Upper lobe of left lung (tissue), 6 donors: ENCODE measurements around the gene GEMIN2. TPM values are rescaled to one million over a fixed set of nuclear protein-coding genes. Genes with fewer than 3 reads are reported as not detected.

Source experiments
- ATAC-seq, 2 donors: fragments of 200-7000 bp; cut with Tn5 transposase; one replicate each; pipeline ENCODE4 v1.9.1; 2022; ENCODE audit warnings: mild to moderate bottlenecking in 2 of 2, moderate library complexity in 2 of 2; ENCODE audit not compliant: low FRiP score in 2 of 2
- DNase-seq, 2 donors: peaks; one replicate each; pipeline ENCODE4 v3.0.0-alpha.2; 2019 to 2020
- H3K27ac ChIP-seq, 4 donors: fragments of 200-600 bp; sonication (generic); one replicate each; pipeline ENCODE4 v1.5.1; 2016 to 2019
- H3K27me3 ChIP-seq, 4 donors: fragments of 200-600 bp; sonication (generic); one replicate each; pipeline ENCODE4 v1.5.1; 2017 to 2019
- H3K36me3 ChIP-seq, 4 donors: fragments of 200-600 bp; sonication (generic); one replicate each; pipeline ENCODE4 v1.5.1; 2016 to 2019
- H3K4me1 ChIP-seq, 4 donors: fragments of 200-600 bp; sonication (generic); one replicate each; pipeline ENCODE4 v1.5.1; 2018 to 2019
- H3K4me3 ChIP-seq, 4 donors: fragments of 200-600 bp; sonication (generic); one replicate each; pipeline ENCODE4 v1.5.1; 2017 to 2019; ENCODE audit warnings: mild to moderate bottlenecking in 2 of 4, moderate library complexity in 1 of 4
- H3K9me3 ChIP-seq, 4 donors: fragments of 200-600 bp; sonication (generic); one replicate each; pipeline ENCODE4 v1.5.1; 2018 to 2019
- EP300 ChIP-seq, 4 donors: sonication (generic); formaldehyde crosslinking; IDR thresholded peaks; one replicate each; pipeline ENCODE4 v1.5.1; 2017; ENCODE audit warnings: antibody characterized with exemption in 4 of 4, control low read depth in 2 of 4
- POLR2A ChIP-seq, 4 donors: fragments of 450-650 bp; IDR thresholded peaks; one replicate each; pipeline ENCODE4 v1.5.1; 2016 to 2017; ENCODE audit warnings: antibody characterized with exemption in 4 of 4, mild to moderate bottlenecking in 2 of 4
- POLR2AphosphoS5 ChIP-seq, 2 donors: sonication (generic); formaldehyde crosslinking; IDR thresholded peaks; one replicate each; pipeline ENCODE4 v1.5.1; 2017; ENCODE audit warnings: antibody characterized with exemption in 2 of 2
- WGBS, 2 donors: methylation state at CpG; one replicate each; pipeline ENCODE4 v1.1.5; 2017 to 2018; 5-methylcytosine and 5-hydroxymethylcytosine counted together
- total RNA-seq, 6 donors: library from RNA; depleted of rRNA in 4 of 6; stranded (reverse); fragments of >200 nt in 4 of 6; gene quantifications; one replicate each; pipeline versions ENCODE4 v1.1.0 to v1.2.1, GENCODE V29; 2016 to 2021
- TF ChIP-seq, protein P1 (sequence below), 6 experiments: fragments of 450-650 bp in 4 of 6; fragments of 200-600 bp in 2 of 6; sonication (generic) in 2 of 6; IDR thresholded peaks; one replicate each; pipeline ENCODE4 v1.5.1; 2016 to 2019; ENCODE audit warnings: antibody characterized with exemption in 6 of 6
- donor health status: DM: no; HTN: no; CAD: no; lungs with moderate emphysema.
- donor health status: DM: no; HTN: yes; CAD: no; lungs with severe emphysema.

Gene GEMIN2
- total RNA-seq, 6 donors from 2014 or later, result 8.1 to 26.1 (median 12.8) TPM

DNA sequence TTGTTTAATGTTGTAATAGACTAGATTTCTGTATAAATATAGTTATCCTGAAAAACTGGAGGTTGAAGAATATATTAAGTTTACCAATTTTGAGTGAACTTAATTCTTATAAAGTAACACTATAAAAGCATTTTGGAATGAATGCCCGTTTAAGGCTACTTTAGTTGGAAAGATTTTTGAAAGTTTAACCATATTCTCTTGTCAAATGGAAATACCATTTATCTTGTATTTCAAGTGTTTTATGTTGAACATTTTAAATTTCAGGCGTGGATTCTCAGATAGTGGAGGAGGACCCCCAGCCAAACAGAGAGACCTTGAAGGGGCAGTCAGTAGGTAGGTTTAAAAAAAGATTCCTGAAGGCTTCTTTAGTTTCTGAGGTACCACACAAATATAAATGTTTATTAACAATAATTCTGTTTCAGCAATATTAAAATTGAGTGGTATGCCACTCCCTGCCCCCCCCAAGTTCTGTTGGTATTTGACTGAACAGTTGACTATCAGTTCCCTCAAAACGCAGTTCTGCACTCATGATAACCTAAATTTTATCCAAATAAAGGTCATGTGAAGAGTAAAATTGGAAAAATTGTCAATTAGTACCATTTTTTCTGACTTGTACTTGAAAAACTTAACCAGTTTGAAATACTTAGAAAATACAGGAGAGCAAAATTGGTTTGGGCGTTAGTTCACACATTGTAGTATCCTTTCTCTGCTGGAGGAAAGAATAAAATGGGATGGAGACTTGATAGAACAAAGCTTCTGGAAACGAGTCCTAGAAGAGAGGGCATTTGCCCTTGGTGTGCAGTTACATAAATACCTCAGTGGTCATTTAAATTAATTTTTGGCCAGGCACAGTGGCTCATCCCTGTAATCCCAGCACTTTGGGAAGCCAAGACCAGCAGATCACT, 62.4 kb downstream of the GEMIN2 start:
- ATAC-seq (no peak), DNase-seq (no peak)
- Histone ChIP-seq H3K4me1 (peaks cover 12 to 20% (median 15%) of the 10 kb centered on the region in 4 donors), H3K27ac (peak overlapping the region; percentile 94 to 96 (median 95)), H3K36me3 (peaks cover 34 to 52% (median 48%) of the 10 kb centered on the region in 4 donors), H3K4me3 (peak overlapping the region in 3 of 4 donors; percentile 62 to 89 (median 82)), H3K9me3 (no peaks in the 10 kb centered on the region), H3K27me3 (no peaks in the 10 kb centered on the region)
- 72 to 77% methylated on average over 5 of the region's 5 CpGs for whole genome bisulfite sequencing, 2 donors
- TF ChIP-seq, protein P1, sequence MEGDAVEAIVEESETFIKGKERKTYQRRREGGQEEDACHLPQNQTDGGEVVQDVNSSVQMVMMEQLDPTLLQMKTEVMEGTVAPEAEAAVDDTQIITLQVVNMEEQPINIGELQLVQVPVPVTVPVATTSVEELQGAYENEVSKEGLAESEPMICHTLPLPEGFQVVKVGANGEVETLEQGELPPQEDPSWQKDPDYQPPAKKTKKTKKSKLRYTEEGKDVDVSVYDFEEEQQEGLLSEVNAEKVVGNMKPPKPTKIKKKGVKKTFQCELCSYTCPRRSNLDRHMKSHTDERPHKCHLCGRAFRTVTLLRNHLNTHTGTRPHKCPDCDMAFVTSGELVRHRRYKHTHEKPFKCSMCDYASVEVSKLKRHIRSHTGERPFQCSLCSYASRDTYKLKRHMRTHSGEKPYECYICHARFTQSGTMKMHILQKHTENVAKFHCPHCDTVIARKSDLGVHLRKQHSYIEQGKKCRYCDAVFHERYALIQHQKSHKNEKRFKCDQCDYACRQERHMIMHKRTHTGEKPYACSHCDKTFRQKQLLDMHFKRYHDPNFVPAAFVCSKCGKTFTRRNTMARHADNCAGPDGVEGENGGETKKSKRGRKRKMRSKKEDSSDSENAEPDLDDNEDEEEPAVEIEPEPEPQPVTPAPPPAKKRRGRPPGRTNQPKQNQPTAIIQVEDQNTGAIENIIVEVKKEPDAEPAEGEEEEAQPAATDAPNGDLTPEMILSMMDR (IDR thresholded peaks at IDR 0.05), result no peak
- no peak for TF ChIP-seq POLR2A (IDR thresholded peaks at IDR 0.05)

DNA sequence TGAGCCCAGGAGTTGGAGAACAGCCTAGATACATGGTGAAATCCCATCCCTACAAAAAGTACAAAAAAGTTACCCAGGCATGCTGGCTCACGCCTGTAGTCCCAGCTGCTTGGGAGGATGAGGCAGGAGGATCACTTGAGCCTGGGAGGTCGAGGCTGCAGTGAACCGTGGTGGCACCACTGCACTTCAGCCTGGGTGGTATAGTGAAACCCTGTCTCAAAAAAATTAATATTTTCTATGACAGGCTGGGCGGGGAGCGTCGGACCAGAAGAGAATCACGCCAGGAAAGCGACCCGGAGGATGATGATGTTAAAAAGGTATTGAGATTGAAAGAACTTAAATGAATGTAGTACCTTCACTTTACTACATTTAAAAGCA, 63.0 kb downstream of the GEMIN2 start:
- TF ChIP-seq POLR2A (IDR thresholded peaks at IDR 0.05) (no peak), POLR2AphosphoS5 (IDR thresholded peaks at IDR 0.05) (no peak), EP300 (IDR thresholded peaks at IDR 0.05) (no peak)
- TF ChIP-seq, protein P1 (IDR thresholded peaks at IDR 0.05), result no peak
- WGBS, 2 donors, result 91 to 96% methylated on average over 9 of the region's 9 CpGs
- ATAC-seq (no peak), DNase-seq (no peak)
- no peaks in the 10 kb centered on the region for H3K9me3 ChIP-seq
- H3K4me1 ChIP-seq, result peaks cover 12 to 20% (median 15%) of the 10 kb centered on the region in 4 donors
- no peaks in the 10 kb centered on the region for H3K27me3 ChIP-seq
- H3K36me3 ChIP-seq, result peaks cover 38 to 59% (median 54%) of the 10 kb centered on the region in 4 donors
- H3K27ac ChIP-seq, result no peak overlapping the region
- no peak overlapping the region for H3K4me3 ChIP-seq

DNA sequence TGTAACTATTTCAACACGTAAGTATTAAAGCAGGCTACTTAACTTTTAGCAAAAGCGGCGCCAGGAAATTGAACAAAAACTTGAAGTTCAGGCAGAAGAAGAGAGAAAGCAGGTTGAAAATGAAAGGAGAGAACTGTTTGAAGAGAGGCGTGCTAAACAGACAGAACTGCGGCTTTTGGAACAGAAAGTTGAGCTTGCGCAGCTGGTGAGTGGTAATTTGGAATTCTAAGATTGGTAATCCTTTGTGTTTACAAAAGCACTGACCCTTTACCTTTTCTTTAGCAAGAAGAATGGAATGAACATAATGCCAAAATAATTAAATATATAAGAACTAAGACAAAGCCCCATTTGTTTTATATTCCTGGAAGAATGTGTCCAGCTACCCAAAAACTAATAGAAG, 64.9 kb downstream of the GEMIN2 start:
- TF ChIP-seq POLR2A (IDR thresholded peaks at IDR 0.05) (no peak), EP300 (IDR thresholded peaks at IDR 0.05) (no peak), POLR2AphosphoS5 (IDR thresholded peaks at IDR 0.05) (no peak)
- TF ChIP-seq, protein P1 (IDR thresholded peaks at IDR 0.05), result no peak
- H3K9me3 ChIP-seq, result no peaks in the 10 kb centered on the region
- ATAC-seq (no peak), DNase-seq (no peak)
- peaks cover 46 to 78% (median 66%) of the 10 kb centered on the region in 4 donors for H3K36me3 ChIP-seq
- 95 to 96% methylated on average over 6 of the region's 6 CpGs for WGBS, 2 donors
- no peaks in the 10 kb centered on the region for H3K27me3 ChIP-seq
- H3K4me3 ChIP-seq, result no peak overlapping the region
- H3K4me1 ChIP-seq, result peaks cover 12 to 20% (median 15%) of the 10 kb centered on the region in 4 donors
- H3K27ac ChIP-seq, result no peak overlapping the region

DNA sequence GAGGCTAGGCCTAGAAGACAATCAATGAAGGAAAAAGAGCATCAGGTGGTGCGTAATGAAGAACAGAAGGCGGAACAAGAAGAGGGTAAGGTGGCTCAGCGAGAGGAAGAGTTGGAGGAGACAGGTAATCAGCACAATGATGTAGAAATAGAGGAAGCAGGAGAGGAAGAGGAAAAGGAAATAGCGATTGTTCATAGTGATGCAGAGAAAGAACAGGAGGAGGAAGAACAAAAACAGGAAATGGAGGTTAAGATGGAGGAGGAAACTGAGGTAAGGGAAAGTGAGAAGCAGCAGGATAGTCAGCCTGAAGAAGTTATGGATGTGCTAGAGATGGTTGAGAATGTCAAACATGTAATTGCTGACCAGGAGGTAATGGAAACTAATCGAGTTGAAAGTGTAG, 66.4 kb downstream of the GEMIN2 start:
- Histone ChIP-seq H3K36me3 (peaks cover 46 to 87% (median 75%) of the 10 kb centered on the region in 4 donors), H3K27ac (no peak overlapping the region), H3K4me3 (no peak overlapping the region), H3K27me3 (no peaks in the 10 kb centered on the region), H3K9me3 (no peaks in the 10 kb centered on the region), H3K4me1 (peaks cover 12 to 20% (median 15%) of the 10 kb centered on the region in 4 donors)
- 74 to 80% methylated on average over 5 of the region's 5 CpGs for WGBS, 2 donors
- no peak for DNase-seq
- no peak for ATAC-seq
- no peak for TF ChIP-seq EP300 (IDR thresholded peaks at IDR 0.05)

DNA sequence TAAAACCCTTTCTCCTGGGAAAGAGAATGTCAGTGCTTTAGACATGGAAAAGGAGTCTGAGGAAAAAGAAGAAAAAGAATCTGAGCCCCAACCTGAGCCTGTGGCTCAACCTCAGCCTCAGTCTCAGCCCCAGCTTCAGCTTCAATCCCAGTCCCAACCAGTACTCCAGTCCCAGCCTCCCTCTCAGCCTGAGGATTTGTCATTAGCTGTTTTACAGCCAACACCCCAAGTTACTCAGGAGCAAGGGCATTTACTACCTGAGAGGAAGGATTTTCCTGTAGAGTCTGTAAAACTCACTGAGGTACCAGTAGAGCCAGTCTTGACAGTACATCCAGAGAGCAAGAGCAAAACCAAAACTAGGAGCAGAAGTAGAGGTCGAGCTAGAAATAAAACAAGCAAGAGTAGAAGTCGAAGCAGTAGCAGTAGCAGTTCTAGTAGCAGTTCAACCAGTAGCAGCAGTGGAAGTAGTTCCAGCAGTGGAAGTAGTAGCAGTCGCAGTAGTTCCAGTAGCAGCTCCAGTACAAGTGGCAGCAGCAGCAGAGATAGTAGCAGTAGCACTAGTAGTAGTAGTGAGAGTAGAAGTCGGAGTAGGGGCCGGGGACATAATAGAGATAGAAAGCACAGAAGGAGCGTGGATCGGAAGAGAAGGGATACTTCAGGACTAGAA, 67.0 kb downstream of the GEMIN2 start:
- TF ChIP-seq POLR2AphosphoS5 (IDR thresholded peaks at IDR 0.05) (no peak), EP300 (IDR thresholded peaks at IDR 0.05) (no peak), POLR2A (IDR thresholded peaks at IDR 0.05) (no peak)
- TF ChIP-seq, protein P1 (IDR thresholded peaks at IDR 0.05), result no peak

More for the DNA sequence above, 67.0 kb downstream of the GEMIN2 start:
- no peak overlapping the region for H3K27ac ChIP-seq
- no peak overlapping the region for H3K4me3 ChIP-seq
- peaks cover 46 to 87% (median 75%) of the 10 kb centered on the region in 4 donors for H3K36me3 ChIP-seq
- H3K27me3 ChIP-seq, result no peaks in the 10 kb centered on the region
- peaks cover 9 to 16% (median 11%) of the 10 kb centered on the region in 4 donors for H3K4me1 ChIP-seq
- H3K9me3 ChIP-seq, result no peaks in the 10 kb centered on the region
- DNase-seq (no peak), ATAC-seq (no peak)
- 94 to 97% methylated on average over 7 of the region's 7 CpGs for WGBS, 2 donors
